ENCODE measurements around the gene PSTPIP2.
"Not testable (repeated sequence)": the region's sequence is repeated elsewhere in the genome, so short reads cannot be mapped to it uniquely, and the experiment has no call there.

Gene PSTPIP2

GRCh38 chr18:45993438-45993837 lies 78.6 kb downstream of the PSTPIP2 start:
- in situ Hi-C loops (cut with MboI; ENCODE audit: low sequenced_read_pairs), result no loop called here

DNA sequence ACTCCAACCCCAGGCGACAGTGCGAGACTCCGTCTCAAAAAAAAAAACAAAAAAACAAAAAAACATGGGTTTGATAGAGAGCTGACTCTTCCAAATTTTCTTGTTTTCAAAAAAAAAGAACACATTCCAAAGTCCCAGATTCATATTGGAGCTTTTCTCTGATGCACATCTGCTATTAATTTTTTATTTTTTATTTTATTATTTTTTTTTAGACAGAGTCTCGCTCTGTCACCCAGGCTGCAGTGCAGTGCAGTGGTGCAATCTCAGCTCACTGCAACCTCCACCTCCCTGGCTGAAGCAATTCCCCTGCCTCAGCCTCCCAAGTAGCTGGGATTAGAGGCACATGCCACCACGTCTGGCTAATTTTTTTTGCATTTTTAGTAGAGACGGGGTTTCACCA lies 79.5 kb downstream of the PSTPIP2 start:
- in situ Hi-C loops (cut with MboI; ENCODE audit: low sequenced_read_pairs), result not testable (repeated sequence)

GRCh38 chr18:45991788-45992187 lies 80.3 kb downstream of the PSTPIP2 start:
- in situ Hi-C loops (cut with MboI; ENCODE audit: low sequenced_read_pairs), result no loop called here

- in situ Hi-C loops (cut with MboI; ENCODE audit: low sequenced_read_pairs), result no loop called here
These were observed 87.4 kb downstream of the PSTPIP2 start for GRCh38 chr18:45984546-45985235.

DNA sequence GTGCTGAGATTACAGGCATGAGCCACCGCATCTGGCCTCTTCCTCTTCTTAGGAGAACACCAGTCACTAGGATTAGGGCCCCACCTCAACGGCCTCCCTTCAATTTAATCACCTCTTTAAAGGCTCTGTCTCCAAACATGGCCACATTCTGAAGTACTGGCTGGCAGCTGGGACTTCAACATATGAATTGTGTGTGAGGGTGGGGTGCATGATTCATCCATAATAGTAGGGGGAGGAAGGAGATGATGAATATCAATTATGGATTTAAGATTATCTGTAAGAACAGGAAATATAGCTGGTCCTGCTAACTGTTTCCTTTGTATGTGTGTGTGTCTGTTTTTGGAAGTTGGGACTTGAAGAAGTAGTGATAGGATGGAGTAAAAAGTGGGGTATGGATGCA lies 90.2 kb downstream of the PSTPIP2 start:
- in situ Hi-C loops (cut with MboI; ENCODE audit: low sequenced_read_pairs), result no loop called here

DNA sequence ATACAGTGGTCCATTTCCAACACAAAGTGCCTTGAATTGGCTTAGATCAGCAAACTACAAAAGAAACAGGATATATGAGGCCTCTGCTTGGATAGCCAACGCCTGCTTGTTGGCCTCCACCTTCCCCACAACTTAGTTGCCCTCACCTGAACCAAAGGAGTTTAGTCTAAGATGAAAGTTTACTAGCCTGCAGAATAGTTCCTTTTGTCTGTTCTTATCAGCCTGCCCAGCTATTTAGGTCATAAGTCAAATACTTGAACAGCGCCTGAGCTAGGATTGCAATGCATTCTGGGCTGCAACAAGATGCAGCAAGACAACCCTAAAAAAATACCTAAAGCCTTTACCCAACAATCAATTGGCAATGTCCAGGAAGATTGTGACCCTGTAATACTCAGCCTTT lies 91.8 kb downstream of the PSTPIP2 start:
- in situ Hi-C loops (cut with MboI; ENCODE audit: low sequenced_read_pairs), result no loop called here

DNA sequence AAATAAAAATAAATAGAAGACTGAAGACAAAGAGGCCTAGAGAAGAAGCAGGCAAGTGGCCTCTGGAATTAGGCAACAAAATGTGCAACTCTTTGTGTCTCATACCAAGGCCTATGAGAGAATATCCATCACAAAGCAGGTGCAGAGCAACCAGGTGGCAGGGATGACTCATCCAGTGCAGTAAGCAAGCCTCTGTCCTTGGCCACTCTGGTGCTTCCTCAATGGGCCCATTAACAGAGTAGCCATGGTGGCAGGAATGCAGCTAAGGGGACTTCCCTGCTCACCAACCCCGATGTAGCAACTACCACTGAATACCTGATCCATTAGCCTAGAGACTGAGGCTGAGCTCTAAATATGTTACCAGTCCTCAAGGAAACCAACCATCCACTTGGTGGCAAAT lies 94.0 kb downstream of the PSTPIP2 start:
- in situ Hi-C loops (cut with MboI; ENCODE audit: low sequenced_read_pairs), result no loop called here

DNA sequence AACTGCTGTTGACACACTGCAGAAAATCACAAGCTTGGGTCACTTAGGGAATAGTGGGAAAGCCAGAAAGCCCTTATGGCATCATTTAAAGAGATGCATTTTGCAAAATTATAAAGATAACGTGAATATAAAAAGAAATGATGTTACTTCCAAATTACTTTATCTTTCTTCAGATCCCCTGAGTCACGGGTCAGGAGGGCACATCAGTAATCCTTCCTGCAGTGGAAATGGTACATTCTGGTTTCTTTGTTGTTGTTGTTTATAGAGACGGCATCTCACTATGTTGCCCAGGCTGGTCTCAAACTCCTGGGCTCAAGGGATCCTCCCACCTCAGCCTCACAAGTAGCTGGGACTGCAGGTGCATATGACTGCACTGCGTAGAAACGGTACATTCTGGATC lies 95.1 kb downstream of the PSTPIP2 start:
- in situ Hi-C loops (cut with MboI; ENCODE audit: low sequenced_read_pairs), result no loop called here

- in situ Hi-C loops (cut with MboI; ENCODE audit: low sequenced_read_pairs), result no loop called here
These were observed 95.5 kb downstream of the PSTPIP2 start for GRCh38 chr18:45976566-45976965.

DNA sequence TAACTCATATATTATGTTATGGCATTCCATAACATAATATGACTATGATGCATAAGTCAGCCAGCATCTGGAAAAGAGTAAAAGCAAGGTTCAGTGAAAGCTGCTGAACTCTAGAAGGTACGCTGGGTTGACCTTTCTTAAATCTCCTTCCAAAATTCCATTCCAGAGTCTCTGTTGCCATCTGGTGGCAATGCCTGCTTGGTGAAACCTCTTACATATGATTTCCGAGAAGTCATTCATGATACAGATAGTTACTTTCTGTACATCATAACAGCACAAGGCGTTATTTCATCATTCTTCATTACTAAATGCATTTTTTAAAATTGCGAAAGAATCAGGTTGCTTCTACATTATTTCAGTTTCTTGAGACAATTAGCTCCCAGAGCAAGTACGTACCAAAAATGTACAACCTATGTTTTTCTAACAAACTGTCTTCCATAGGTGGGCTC lies 97.9 kb downstream of the PSTPIP2 start:
- in situ Hi-C loops (cut with MboI; ENCODE audit: low sequenced_read_pairs), result no loop called here

DNA sequence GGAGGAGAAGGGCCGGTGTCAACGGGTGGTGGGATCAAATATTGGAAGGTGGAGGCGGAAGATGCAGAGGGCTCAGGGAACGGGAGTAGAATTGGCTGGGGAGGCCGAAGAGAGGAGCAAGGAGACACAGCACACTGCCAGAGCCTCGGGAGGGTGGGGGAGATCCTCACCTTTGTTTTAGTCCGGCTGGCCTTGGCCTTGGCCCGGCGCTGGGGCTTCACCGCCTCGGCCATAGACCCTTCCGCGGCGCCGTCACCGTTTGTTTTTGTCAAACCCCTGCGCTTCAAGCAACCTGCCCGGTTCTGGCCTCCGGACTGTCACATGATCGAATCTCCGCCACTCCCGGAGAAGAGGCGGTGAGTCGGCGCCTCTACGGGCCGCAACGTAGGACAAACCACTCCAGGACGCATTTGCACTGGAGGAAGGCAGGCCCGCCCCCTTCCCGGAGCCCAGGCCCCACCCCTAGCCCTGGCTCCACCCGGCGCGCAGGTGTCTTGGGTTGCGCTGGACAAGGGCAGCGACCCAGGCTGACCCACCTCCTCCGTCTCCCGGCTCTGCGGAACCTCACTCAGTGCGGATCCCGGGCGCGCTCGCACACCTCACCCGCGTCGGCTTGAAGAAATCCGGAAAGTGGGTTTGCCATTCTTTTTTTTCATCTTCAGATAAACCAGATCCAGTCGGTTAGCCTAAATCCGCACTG lies 104.9 kb downstream of the PSTPIP2 start, which contains the start of gene EPG5:
EPG5 (minus strand) TSS at position 323 of the 700 bp plus-strand sequence; CDS start at position 233, 90 bp downstream.
- in situ Hi-C loops (cut with MboI; ENCODE audit: low sequenced_read_pairs), result no loop called here

- in situ Hi-C loops (cut with MboI; ENCODE audit: low sequenced_read_pairs), result not testable (repeated sequence)
These were observed 107.1 kb downstream of the PSTPIP2 start for GRCh38 chr18:45964913-45965312.

DNA sequence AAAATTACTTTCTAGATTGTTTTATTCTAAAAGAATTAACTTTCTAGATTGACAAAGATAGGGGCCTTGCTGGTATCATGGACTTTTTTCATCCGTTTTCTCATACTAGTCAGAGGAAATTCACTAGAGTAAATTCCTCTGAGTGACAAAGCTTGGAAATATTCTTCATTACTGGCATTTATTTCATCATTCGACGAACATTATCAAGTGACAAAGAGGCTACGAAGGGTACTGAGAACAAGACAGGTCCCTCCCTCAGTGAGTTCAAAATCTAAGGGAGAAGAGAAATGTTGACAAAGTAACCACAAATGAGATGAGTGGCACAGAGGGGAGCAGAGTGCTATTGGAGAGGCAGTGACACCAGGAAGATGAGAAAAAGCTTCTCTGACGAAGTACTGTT lies 109.2 kb downstream of the PSTPIP2 start:
- in situ Hi-C loops (cut with MboI; ENCODE audit: low sequenced_read_pairs), result no loop called here

DNA sequence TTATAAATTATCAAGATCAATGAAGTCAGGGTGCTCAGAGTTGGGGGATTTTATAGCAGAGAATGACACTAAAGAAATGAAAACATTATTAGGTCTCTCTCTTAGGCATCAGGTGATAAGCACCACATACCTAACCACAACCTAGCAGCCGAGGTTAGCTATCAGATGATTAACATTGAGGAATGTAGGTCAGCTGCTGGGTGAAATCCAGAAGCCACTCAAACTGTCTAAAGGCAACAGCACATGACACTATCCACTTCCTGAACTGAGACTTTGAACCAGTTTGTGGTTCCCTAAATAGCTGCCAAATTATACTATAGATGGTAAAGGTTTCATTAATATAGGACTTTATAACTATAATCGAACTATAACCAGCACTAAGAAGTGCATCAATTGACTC lies 109.6 kb downstream of the PSTPIP2 start:
- in situ Hi-C loops (cut with MboI; ENCODE audit: low sequenced_read_pairs), result no loop called here

- in situ Hi-C loops (cut with MboI; ENCODE audit: low sequenced_read_pairs), result not testable (repeated sequence)
These were observed 112.6 kb downstream of the PSTPIP2 start for GRCh38 chr18:45959484-45959883.

GRCh38 chr18:45958730-45959129 lies 113.3 kb downstream of the PSTPIP2 start:
- in situ Hi-C loops (cut with MboI; ENCODE audit: low sequenced_read_pairs), result no loop called here

DNA sequence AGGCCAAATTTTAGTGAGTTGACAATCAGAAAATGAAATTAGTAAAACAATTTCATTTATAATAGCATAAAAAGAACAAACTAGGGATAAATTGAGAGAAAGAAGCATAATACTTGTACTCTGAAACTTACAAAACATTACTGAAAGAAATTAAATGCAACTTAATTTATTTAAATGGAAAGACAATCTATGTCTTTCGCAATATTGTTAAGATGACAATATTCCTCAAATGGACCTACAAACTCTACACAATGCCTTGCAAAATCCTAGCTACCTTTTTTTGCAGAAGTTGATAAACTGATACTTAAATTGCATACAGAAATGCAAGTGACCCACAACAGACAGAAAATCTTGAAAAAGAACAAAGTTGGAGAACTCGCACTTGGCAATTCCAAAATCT lies 114.0 kb downstream of the PSTPIP2 start:
- in situ Hi-C loops (cut with MboI; ENCODE audit: low sequenced_read_pairs), result no loop called here

GRCh38 chr18:45957100-45957499 lies 115.0 kb downstream of the PSTPIP2 start:
- in situ Hi-C loops (cut with MboI; ENCODE audit: low sequenced_read_pairs), result no loop called here

DNA sequence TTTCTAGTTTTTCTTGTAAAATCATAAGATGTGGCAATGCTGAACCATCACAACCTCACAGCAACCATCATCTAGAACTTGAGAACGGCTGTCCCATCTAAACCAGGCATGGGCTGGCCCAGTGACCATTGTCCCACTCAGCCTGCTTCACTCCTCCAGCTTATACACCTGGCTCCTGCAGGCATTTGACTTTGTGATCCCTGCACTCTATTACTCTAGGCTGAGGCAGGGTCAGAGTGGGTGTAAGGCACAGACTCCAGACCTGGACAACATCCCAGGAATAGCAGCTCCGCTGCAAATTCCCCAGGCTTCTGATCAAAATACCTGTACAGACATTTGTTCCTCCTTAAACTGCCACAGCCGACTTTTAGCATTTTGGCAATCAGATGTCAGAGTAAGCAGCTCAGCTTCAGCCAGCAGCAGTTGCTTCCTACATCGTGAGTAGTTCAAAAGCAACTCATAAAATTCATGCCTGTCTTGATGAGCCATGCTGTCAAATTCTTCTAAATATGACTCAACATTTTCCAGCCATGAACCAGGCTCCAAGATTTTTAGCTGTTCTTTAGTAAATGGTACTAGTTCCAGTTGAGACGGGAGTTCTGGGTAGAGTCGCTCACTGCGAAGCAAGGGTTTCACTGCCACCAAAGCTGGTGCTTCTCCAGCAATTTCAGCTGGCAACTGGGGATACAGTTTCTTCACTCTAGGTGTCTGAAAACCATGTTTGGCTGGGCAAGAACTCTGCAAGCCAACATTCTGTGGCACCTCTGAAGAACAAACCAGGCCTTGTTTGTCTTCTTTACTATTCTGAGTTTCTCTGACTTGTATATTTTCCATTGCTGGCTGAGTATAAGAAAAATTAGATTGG lies 117.8 kb downstream of the PSTPIP2 start:
- in situ Hi-C loops (cut with MboI; ENCODE audit: low sequenced_read_pairs), result no loop called here

- in situ Hi-C loops (cut with MboI; ENCODE audit: low sequenced_read_pairs), result no loop called here
These were observed 120.9 kb downstream of the PSTPIP2 start for GRCh38 chr18:45951016-45951714.

- in situ Hi-C loops (cut with MboI; ENCODE audit: low sequenced_read_pairs), result no loop called here
These were observed 126.4 kb downstream of the PSTPIP2 start for GRCh38 chr18:45945669-45946068.
